CD4-positive, alpha-beta T cell treated with Interleukin-15 for 1 hour (primary cell): ENCODE measurements around the gene SP140.
"Not testable (repeated sequence)": the region's sequence is repeated elsewhere in the genome, so short reads cannot be mapped to it uniquely, and the experiment has no call there.

Experiments used
- DNase-seq: peaks from one replicate; pipeline ENCODE4 v3.0.0-alpha.2; 2020

The SP140 gene

DNA sequence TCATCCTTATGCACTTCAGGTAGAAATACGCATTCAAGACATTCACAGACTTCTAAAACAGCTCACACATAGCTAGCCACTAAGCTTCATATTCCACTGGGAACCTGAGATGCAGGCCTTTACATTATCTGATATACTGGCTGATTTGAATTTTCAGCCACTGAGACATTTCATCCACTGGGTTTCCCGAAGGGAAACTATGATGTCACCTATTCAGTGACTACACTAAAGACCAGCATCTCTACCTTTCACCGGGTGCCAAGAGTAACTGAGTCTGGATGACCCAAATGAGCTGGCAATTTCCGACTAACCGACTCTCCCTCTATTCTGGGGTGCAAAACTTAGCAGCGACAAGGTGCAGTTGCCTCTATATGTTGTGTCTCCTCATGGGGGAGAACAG is 69.7 kb downstream of the SP140 start:
- DNase-seq, result no peak

DNA sequence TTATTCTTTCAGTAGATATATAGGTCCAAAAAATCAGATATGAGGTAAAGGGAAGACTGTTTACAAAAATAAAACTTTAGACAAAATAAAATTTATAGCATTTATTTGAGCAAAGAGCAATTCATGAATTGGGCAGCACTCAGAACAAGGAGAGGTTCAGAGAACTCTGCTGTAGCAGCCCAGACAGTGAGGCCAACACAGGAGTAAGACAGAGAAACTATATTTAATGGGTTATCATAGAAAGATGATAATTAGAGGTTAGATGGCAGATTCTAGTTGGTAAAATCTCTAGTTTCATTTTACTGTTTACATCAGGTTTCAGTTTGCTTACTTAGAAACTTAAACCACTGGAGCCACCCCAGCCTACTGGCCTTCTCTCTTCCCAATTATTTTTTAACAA is 71.4 kb downstream of the SP140 start:
- DNase-seq, result no peak

DNA sequence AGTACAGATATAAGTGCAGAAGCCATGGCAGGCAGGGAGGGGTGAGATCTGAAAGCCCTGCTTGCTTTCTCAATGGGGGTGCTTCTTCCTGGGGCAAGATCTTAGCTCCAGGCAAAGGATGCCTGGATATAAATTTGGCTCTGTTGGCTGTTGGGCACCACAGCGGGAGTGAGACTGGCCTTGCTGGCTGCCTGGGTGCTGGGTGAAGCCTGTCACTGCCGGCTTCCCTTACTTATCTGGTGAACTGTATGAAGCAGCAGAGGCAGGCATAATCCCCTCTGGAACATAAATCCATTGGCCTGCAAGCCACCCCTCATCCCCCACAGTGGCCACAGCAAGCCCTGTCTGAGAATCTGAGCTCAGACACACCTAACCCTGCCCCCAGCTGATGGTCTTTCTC is 74.1 kb downstream of the SP140 start:
- DNase-seq, result no peak

DNA sequence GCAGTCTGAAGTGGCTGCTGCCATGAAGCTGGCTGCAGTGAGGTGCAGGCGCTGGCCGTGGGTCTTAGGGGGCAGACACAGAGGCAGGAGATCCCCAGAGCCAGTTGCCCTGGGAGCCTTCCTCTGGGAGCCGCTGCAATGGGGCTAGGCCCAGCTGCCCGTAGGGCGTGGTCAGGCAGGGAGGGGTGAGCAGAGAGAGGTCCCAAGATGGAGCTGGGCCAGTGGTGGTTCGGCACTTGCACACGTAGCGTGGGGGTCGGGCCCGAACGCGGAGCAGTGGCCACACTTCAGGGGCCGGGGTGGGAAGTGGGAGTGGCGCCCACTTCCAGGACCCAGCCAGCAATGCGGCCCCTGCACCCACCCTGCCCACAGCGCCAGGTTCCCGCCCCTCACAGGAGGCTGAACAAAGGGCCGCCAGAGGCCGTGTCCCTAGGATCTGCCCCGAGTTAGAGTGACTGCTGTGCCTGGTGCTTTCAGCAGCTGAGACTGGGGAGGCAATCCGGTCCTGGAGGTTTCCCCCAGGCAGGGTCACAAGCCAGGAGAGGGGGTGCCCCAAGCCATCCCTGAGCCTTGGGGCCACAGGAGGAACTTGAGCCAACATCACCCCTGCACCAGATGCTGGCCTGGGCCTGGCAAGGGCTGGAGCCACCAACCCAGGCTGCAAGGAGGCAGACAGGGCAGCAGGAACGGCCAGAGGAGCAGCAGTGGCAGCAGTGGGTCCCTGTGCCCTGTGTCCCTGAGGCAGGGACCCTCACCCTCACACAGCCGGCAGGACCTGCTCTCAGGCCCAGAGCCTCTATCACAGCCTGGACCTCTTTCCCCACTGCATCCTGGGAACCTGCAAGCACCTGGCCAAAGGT is 80.1 kb downstream of the SP140 start:
- DNase-seq, result no peak

DNA sequence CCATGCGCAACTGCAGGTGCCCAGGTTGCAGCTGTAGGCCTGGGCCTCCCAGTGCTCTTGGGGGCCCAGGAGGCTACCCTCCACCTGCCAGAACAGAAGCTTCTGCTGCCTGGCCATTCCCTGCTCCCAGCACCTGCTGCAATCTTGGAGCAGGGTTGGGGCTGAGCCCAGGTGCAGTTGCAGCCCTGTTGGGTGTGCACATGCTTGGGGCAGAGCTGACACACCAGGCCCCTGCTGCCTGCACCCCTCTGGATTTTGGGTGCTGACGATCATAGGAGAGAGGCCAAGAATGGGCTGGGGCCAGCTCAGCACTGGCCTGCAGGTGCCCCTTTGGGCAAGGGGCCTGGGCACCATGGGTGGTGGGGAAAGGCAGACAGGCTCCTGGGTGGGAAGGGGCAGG is 80.9 kb downstream of the SP140 start:
- no peak for DNase-seq

DNA sequence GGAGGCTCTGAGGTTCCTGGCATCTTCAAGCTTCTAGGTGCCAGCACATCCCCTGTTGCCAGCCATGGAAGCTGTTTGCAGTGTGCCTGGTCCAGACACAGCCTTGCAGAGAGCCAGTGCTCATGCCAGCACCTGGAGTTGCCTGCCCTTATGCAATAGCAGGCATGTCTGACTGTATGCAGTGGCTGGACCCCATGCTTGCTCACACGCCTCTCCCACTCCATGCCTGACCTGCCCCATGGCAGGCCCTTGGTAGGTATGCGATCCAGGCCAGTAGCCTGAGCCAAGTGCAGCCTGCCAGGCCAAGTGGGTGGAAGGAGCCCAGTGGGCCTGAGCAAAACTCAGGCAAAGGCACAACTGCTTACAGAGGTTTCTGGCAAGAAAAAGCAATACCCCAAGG is 81.9 kb downstream of the SP140 start:
- DNase-seq, result no peak

DNA sequence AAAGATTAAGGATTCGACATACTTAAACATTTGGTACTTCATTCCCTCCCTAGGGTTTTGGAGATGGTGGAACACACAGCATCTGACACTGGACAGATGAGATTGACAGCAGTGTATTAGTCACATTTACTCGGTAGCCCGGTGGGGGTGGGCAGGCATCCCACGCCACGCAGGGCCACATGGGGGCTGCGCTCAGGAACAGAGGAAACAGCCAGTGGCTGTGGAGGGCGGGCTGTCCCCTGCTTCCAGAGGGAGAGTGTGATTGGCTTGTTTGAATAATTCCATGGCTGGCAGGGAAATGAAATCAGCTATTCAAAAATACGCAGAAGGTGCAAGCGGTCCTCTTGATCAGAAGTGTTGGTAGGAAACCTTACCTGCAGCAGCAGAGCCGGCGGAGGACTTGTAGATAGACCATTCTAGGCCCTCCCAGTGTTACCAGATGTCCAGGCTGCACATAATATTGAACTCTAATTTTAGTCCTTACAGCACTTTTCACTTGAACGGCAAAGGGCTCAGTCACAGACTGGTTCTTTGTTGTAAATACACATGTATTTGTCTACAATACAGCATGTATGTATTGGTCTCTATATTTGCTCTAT is 83.0 kb downstream of the SP140 start:
- DNase-seq, result no peak

DNA sequence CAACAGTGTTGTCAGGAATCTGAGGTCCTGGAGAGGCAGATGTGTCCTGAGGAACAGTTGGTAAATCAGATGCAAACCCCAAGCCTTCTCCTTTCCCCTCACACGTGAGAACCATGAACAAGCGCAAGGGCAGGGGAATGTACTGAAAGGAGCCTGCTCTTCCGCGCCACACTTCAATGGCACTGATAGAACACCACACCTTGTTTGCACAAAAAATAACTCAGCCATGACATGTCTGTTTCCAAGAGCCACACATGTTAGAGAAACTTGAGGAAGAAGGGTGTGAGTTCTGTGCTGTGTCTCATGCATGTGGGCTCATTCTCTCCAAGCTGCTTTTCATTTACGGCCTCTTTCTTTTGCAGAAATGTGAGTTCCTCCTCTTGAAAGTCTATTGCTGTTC is 85.3 kb downstream of the SP140 start:
- not testable (repeated sequence) for DNase-seq

DNA sequence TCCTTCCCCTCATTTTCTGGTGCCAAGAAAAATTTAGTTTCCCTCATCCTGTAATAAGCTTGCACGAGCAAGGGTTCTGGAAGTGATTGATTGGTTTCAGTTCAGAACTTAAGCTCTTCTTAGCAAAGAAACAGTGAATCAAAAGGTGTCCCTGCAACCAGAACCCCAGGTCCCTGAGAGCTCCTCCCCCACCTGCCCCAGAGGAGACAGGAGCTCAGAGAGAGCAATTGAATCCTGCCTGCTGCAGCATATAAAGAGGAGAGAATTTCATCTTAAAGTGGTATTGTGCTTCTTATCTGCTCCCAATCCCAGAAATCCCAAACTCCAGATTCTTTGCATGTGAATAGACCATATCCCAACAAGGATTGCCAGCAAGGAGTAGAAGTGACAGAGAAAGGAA is 86.1 kb downstream of the SP140 start:
- DNase-seq, result not testable (repeated sequence)

DNA sequence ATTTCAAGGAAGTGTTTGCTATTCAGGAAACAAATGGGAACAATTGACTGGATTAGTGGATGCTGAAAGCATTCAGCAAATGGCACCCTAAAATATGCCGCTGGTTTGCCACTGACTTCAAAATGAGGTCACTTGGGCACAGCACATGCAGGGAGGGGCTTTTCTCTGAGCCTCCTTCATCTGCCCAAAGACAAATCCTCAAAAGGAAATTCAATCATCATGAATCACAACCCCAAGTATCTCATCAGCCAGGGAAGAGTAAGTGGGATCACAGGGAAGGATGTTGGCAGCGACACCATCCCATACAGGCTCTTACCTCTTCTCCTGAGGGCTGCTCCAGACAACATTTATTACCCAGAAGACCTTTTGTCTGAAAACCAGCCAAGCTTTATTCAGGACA is 87.1 kb downstream of the SP140 start:
- DNase-seq, result no peak

DNA sequence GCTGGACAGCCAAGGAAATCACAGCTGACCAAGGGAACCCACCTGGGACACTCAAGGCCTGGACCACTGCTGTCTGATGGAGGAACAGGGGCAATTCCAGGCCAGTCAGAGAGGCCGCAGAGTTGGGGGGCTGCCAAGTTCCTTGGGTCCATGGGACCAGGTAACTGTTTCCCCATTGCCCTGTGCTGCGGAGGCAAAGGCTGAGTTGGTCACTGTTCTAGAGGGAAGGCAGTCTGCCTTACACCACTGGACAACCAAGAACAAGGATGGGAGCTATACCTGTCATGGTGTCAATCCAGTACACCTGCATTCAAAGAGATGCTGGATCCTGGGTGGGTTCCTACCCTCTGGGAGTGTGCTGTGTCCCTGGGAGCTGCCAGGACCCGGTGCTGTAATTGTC is 91.8 kb downstream of the SP140 start:
- DNase-seq, result no peak

DNA sequence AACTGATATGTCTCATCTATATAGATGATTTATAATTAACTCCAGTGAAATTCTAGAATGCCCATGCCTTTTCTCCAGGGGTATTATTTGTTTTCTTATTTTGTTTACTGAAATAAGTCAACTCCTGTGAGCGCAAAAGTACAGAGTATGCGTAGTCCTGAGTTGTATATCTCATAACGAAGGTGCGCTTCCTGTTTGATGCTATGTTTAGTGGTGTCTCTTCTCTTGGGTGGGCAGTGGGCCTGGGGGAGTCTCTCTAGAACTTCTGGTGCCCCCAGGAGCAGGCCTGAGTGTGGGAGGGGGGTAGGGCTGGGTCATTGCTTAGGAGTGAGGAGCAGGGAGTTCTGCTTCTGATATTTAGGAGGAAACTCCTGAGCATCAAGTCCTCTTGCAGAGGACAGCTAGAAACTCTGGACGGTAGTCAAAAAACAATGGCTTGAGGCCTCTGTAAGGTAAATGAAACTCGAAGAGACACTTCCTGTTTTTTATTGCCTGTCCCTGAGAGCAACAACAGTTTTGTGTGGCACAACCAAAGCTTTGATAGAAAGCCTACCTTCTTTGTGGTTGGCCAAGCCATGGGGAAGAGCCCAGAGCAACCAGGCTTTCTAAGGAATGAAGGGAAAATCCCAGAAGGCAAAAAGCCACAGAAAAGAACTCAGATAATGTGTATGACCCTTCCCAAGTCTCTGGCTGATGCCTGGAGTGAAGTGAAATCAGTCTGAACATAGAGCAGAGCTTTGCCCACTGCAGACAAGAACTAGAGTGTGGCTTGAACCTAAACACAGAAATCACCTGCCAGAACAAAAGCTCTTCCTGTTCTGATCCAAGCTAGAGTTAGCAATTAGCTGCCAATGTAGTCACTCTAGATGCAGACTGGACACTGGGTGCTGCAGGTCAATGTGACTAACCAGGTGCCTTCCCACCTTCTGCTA is 92.9 kb downstream of the SP140 start:
- DNase-seq, result no peak

DNA sequence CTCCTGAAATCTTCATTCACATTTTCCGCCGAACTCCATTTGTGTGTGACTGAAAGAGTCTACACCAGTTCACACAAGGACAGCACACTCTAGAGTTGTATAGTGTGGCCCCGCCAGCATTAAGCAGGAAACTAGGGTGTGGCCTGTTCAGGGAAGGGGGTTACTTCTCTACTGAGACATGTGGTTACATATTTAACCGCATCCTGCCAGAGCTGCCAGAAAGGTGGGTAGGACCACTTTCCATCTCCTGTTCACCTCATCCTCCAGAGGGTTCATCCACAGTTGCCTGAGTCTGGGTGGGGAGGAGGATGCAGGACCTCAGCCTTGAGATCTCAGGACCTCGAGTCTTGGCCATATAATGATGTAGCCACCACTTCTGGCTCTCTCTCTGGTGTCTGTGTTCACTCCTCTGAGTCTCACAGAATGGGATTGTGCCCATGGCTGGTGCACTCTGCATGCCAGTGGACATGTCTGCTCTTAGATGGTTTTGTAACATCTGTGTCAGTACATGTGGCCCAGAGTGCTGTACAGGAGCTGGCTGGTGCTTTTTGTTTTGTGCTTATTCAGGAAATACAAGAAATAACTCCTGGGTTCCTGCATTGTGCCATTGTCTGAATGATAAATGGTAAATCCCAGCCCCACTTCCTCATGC is 93.8 kb downstream of the SP140 start:
- peak; percentile 72 for DNase-seq

DNA sequence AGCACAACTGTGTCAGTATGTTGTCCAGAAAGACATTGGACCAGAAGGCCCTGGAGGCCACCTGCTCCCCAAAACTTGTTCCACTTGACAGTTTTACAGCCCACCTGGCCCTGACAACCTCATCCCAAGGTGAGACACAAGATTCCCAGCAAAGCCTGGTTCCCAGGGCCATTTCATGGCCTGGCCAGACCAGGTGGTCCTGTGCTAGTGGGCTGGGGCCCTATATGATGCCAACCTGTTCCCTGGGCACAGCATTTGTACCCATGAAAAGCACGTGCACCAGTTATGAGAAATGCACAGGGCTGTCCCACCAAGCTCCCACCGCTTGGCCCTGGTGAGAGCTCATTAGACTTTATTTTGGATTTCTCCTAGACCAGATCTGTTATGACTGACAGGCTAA is 95.5 kb downstream of the SP140 start:
- no peak for DNase-seq

DNA sequence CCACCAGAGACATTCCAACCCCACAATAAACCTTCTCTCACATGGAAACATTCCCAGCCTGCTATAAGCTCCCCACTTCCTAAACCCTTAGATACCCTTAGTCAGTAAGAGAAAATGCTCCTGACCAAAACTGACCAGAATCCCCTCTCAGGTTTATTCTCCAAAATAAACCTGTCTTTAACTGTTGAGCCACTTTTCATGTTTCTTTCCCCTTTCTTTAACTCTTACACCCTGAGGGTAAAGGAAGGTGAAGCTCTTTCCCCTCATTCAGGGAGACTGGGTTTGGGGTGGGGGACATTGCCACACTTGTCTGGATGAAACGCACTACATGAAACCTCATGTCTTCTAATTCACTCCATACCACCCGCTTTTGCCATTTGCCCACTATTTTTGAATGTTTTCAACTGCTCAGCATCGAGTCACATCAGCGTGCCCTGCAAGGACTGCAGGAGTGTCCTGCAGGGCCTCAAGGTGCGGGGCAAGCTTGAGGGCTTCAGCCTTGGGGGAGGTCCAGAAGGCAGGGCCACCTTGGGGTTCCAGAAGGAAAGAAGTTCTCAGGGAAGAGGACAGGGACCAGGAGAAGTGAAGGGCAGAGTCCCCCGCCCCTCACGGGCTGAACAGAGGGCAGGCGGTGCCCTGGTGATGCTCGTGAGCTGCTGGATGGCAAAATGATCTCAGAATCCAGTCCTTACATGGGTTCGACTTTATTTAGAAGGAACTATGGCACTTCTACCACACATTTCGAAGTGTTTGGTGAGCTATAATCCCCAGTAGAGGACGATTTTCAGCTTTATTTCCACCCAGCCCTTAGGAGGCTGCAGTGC is 97.2 kb downstream of the SP140 start:
- DNase-seq, result no peak

DNA sequence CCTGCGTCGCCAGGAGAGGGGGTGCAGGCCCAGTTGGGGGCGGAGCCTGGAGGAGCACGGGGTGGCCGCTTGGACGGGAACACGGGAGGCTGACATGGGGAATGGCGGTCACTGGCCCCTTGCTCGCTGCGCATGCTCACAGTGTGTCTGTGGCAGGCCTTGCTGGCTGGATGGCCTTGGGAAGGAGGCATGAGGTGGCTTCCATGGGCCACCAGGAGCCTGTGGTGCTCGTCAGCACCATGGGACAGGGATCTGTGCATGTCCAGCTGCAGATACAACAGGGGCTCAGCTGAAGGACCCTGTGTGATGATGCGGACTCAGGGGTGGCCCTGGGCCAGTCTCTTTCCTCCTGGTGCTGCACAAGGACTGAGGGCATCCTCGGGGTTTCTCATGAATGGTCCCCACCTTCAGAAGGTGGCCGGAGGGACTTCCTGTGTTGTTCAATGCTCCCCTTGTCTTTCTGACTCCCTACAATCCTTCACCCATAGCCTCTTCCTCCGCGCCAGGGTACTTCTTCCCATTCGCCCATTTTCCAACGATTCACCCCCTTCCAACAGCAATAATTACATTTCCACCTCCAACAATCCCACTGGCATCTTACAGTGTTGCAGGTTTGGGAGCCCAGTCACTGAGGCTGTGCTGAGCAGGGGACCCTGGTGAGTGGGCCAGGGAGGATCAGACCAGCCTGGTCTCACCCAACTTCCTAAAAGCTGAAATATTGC is 98.0 kb downstream of the SP140 start:
- DNase-seq, result no peak

DNA sequence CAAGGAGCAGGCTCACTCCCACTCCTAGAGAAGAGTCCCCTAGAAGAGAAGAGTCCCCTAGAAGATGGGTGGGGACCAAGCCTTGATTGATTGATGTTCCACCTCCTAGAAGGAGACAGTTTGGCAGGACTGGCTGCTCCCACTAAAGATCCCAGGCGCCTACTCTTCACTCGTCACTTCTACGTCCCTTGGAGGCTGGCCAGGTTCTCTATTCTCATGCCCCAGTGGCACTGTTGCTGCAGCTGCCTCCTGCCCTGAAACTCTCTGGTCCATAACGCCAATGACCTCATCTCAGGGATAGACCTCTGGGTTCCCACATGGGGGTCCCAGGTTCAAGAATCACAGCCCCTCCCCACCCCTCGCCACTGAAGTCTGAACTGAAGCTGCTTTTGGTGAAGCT is 99.0 kb downstream of the SP140 start:
- no peak for DNase-seq

DNA sequence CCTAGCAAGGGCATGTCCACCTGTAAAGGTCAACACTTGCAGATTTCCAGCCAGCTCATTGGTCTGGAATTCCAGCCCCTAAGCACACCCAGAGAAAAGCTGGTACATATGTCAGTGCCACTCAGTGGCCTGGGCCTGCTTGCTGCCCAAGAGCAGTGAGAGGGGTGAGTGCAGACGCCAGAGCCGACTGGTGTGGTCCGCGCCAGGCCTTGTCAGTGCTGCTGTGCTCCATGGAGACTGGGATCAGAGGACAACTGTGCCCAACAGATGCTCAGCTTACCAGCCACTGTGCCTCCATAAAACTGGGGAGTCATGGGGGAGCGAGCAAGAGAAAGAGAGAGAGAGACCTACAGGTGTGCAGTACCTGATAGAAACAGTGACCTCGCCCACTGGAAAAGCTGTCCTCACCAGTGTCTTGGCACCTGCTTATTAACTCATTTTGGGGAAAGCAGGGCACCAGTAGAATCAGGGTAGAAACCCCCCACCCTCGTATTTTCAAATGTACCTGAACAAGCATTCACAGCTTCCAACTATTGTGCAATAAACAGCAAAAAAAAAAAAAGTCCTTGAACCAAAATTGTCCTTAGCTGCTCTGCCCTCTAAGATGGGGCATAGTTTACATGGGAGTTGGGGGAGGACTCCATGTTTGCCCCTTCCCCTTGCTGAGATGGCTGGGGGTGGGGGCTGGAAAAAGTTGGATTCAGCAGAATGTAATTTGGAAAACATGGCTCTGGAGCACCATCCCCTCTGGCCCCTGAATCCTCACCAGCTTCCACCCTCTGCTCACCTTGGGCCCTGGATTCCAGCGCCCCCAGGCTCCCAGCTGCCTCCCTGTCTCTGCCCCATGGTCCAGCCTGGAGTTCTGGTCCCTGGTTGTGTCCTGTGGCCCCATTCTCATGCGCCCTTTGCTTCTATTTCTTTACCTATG is 100.0 kb downstream of the SP140 start:
- DNase-seq, result no peak

DNA sequence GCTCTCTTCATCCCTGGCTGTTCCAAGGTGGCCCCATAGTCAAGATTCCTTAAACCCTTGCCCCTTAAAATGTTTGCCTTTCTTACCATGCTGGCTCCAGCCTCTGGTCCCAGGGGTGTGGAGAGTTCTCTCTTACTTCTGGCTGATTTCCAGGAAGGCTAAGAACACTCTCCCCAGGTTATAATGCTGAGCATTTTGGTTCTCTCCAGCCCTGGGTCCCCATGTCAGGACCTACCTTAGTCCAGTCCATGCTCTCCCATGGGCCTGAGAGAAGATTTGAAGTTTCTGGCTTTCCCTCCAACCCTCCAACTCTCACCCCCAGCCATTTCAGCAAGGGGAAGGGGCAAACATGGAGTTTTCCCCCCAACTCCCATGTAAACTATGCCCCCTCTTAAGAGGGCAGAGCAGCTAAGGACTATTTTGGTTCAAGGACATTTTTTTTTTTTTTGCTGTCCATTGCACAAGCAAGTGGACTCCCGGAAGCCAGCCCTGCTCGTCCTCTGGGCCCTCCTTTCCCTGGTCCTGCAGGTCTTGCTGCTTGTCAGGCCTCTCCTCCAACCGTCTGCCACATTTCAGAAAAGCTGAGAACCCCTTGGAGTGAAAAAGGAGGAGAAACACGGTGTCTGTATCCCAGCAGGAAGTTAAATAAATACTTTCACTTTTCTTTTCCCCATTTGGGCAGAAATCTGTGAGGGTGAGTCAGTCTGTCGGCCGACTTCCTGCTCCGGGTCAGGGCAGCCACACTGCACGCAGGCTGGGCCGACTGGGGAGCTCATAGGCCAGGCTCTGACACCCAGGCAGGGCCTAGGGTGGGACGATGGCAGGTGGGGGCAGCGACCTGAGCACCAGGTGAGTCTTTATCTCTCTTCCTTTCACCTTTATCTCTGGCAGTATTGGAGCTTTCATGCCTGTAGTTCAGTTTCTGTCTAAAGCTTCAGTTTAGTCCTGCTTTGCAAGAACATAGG is 101.2 kb downstream of the SP140 start, which contains the start of gene SP140L:
Gene SP140L, plus strand, starts transcription at position 741 of the 965 bp plus-strand sequence. Its CDS starts 77 bp downstream, at position 818.
- peak; percentile 84 for DNase-seq
